Neutrophil (primary cell): Measurements from ENCODE around the gene CSF1R.

Source experiments
- H3K27ac ChIP-seq: fragments of 200-600 bp; sonication (generic); 2 replicates; pipeline ENCODE4 v1.5.1; 2016; ENCODE audit warnings: mild to moderate bottlenecking, moderate library complexity
- H3K27me3 ChIP-seq: fragments of 200-600 bp; sonication (generic); 2 replicates; pipeline ENCODE4 v1.6.0; 2016; ENCODE audit warnings: mild to moderate bottlenecking
- H3K36me3 ChIP-seq: fragments of 200-600 bp; sonication (generic); 2 replicates; pipeline ENCODE4 v1.5.1; 2017
- H3K4me1 ChIP-seq, 2 experiments: fragments of 200-600 bp in 1 of 2; sonication (generic) in 1 of 2; 1 replicate in 1 of 2; 2 replicates in 1 of 2; pipeline versions ENCODE4 v1.5.1 to v1.6.1; 2013 to 2016; ENCODE audit warnings: low read depth in 1 of 2, low read length in 1 of 2, mild to moderate bottlenecking in 1 of 2, moderate library complexity in 1 of 2; ENCODE audit not compliant: control insufficient read depth in 1 of 2, insufficient read depth in 1 of 2
- H3K4me3 ChIP-seq, 2 experiments: fragments of 200-600 bp in 1 of 2; sonication (generic) in 1 of 2; 1 replicate in 1 of 2; 2 replicates in 1 of 2; pipeline ENCODE4 v1.5.1; 2013 to 2016; ENCODE audit warnings: low read depth in 1 of 2, low read length in 1 of 2, mild to moderate bottlenecking in 1 of 2, moderate library complexity in 1 of 2
- H3K9me3 ChIP-seq: fragments of 200-600 bp; sonication (generic); 2 replicates; pipeline ENCODE4 v1.5.1; 2016
- TF ChIP-seq, protein P1 (sequence below): fragments of 200-600 bp; sonication (generic); IDR thresholded peaks from 2 replicates; pipeline ENCODE4 v1.5.1; 2016; ENCODE audit warnings: antibody characterized with exemption

CSF1R gene

DNA sequence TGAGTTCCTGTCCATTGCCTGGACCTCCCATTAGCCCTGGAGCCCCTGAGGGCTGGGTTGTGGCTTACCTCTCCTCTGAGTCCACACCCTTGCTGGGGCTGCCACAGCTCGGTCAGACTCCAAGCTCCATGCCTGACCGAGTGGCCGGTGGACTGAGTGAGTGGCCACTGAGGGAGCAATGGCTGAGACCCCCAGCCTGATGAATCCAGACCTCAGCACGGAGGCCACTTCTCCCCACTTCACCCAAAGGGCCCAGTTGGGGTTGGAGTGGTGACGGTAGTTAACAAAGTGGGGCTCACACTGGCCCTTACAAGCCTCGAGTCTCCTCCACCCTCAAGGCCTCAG is 40.5 kb upstream of the CSF1R start:
- H3K9me3 ChIP-seq = no peaks in the 10 kb centered on the region
- H3K36me3 ChIP-seq = no peaks in the 10 kb centered on the region
- H3K27me3 ChIP-seq = no peaks in the 10 kb centered on the region
- peaks cover 0 to 2% of the 10 kb centered on the region in 2 experiments for H3K4me1 ChIP-seq
- H3K27ac ChIP-seq = no peak overlapping the region
- TF ChIP-seq, protein P1, sequence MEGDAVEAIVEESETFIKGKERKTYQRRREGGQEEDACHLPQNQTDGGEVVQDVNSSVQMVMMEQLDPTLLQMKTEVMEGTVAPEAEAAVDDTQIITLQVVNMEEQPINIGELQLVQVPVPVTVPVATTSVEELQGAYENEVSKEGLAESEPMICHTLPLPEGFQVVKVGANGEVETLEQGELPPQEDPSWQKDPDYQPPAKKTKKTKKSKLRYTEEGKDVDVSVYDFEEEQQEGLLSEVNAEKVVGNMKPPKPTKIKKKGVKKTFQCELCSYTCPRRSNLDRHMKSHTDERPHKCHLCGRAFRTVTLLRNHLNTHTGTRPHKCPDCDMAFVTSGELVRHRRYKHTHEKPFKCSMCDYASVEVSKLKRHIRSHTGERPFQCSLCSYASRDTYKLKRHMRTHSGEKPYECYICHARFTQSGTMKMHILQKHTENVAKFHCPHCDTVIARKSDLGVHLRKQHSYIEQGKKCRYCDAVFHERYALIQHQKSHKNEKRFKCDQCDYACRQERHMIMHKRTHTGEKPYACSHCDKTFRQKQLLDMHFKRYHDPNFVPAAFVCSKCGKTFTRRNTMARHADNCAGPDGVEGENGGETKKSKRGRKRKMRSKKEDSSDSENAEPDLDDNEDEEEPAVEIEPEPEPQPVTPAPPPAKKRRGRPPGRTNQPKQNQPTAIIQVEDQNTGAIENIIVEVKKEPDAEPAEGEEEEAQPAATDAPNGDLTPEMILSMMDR = no peak
- no peak overlapping the region for H3K4me3 ChIP-seq

- H3K27ac ChIP-seq = no peak overlapping the region
- TF ChIP-seq, protein P1 = no peak
- no peaks in the 10 kb centered on the region for H3K36me3 ChIP-seq
- peaks cover 0 to 3% of the 10 kb centered on the region in 2 experiments for H3K4me1 ChIP-seq
- H3K27me3 ChIP-seq = no peaks in the 10 kb centered on the region
- no peak overlapping the region for H3K4me3 ChIP-seq
- no peaks in the 10 kb centered on the region for H3K9me3 ChIP-seq
Observed at GRCh38 chr5:150126199-150126920, 40.0 kb upstream of the CSF1R start.

DNA sequence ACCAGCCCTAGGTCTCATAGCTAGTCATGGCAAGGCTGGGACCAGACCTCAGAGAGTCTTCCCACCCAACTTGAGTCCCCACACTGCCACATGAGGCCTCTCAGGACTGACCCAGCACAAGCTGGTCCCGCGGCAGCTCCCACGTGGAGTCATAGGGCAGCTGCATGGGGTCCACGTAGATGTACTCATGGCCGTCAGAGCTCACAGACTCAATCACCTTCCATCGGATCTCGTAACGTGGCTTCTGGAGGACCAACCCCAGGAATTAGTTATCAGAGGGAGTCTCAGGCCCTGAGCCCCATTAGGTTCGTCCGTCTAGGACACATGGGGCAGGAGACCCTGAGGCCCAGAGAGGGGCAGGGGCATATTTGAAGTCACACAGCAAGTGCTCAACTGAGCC is 39.0 kb upstream of the CSF1R start:
- H3K4me3 ChIP-seq = no peak overlapping the region

DNA sequence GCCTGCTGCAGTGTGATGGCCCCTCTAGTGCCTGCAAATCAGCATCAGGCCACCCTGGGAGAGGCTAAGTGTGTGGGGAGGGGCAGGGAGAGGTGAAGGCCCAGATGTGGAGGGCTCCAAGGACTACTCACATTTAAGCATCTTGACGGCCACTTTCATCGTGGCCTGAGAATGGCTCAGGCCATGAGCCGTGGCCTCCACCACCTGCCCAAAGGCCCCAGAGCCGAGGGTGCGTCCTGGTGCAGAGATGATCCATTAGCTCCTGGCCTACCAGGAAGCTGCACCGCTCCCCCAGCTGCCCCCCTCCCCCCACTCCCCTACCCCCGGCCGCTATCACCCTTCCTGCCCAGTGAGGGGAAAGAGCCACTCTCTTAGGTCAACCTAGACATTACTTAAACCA is 38.2 kb upstream of the CSF1R start:
- Histone ChIP-seq H3K4me3 (no peak overlapping the region), H3K27me3 (no peaks in the 10 kb centered on the region), H3K27ac (no peak overlapping the region), H3K4me1 (peaks cover 0 to 3% of the 10 kb centered on the region in 2 experiments), H3K36me3 (no peaks in the 10 kb centered on the region), H3K9me3 (no peaks in the 10 kb centered on the region)
- TF ChIP-seq, protein P1 = no peak

More for the DNA sequence above, 39.0 kb upstream of the CSF1R start:
- H3K27ac ChIP-seq = no peak overlapping the region
- no peaks in the 10 kb centered on the region for H3K36me3 ChIP-seq
- TF ChIP-seq, protein P1 = no peak
- peaks cover 0 to 3% of the 10 kb centered on the region in 2 experiments for H3K4me1 ChIP-seq
- no peaks in the 10 kb centered on the region for H3K9me3 ChIP-seq
- H3K27me3 ChIP-seq = no peaks in the 10 kb centered on the region

DNA sequence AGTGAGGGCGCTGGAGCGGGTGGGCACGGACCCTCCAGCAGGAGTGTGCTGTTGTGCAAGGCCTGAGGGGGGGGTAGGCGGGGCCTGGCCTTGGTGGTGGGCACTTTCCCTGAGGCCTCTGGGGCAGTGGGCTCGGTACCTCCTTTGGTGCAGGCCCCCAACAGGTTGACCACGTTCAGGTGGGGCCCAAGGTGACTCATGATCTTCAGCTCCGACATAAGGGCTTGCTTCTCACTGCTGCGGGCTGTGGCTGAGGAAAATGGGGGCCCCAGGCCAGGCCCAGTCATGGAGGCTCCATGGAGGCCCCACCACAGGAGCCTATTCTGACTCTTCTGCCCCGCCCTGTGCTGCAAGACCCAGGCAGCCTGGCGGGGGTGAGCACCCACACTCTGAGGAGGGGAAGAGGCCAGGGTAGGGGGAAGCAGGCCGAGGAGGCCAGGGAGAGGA is 37.8 kb upstream of the CSF1R start:
- no peaks in the 10 kb centered on the region for H3K9me3 ChIP-seq
- H3K36me3 ChIP-seq = no peaks in the 10 kb centered on the region
- H3K4me1 ChIP-seq = peaks cover 0 to 3% of the 10 kb centered on the region in 2 experiments
- no peak overlapping the region for H3K27ac ChIP-seq
- no peaks in the 10 kb centered on the region for H3K27me3 ChIP-seq
- TF ChIP-seq, protein P1 = no peak
- H3K4me3 ChIP-seq = no peak overlapping the region
